MM.1S (cell line): ENCODE measurements around the gene L1CAM.

Experiments
- CTCF ChIP-seq: fragments of 300-600 bp; sonication (generic); IDR thresholded peaks from 2 replicates; pipeline ENCODE4 v1.5.1; 2016; ENCODE audit warnings: antibody characterized with exemption, low read length, mixed read lengths
- EZH2phosphoT487 ChIP-seq: fragments of 300-600 bp; sonication (generic); IDR thresholded peaks from 2 replicates; pipeline ENCODE4 v1.6.1; 2018; ENCODE audit warnings: antibody characterized with exemption, low read length

DNA sequence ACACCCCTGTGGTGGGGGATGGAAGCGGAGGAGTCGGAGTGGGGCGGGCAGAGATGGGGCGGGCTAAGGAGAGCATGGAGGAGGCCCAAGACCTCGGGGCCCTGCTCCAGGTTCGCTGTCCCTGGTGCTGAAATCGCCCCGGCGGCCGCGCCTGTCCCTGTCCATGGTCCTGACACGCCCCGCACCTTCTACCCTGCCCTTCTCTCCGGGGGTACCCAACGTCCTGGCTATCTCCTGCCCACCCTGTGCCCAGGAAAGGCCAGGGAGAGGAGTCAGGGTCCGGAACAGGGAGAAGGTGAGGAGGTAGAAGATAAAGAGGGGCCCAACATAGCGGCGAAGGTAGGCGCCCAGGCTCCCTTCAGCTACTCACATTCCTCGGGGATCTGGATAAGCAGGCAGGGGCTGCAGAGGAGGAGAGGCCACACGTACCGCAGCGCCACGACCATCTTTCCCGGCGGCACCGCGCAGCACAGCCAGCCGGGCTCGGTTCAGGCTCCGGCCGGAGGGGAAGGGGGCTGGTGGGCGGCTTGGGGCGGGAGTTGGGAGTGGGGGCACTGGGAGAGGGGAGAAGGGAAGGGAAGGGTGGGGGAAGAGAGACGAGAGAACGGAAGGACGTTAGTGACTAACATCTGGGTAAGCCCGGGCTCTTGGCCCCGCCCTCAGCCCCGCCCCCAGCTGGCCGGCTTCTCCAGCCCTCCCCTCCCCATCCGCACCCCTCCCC is 10.4 kb downstream of the L1CAM start:
- TF ChIP-seq CTCF (no peak), EZH2phosphoT487 (no peak)
